Neural crest cell (in vitro differentiated cells): ENCODE data around the gene SALL1. TPM values are rescaled to one million over a fixed set of nuclear protein-coding genes. Genes with fewer than 3 reads are reported as not detected.

Experiments
- DNase-seq: peaks from one replicate; pipeline ENCODE4 v3.0.0; 2021; ENCODE audit warnings: low read depth, mixed read lengths, low spot score
- H3K27ac Mint-ChIP-seq: one replicate; pipeline ENCODE4 v1.8.0; 2021; ENCODE audit warnings: mild to moderate bottlenecking, mixed read lengths; ENCODE audit not compliant: unreplicated experiment
- H3K27me3 Mint-ChIP-seq: 2 replicates; pipeline ENCODE4 v1.8.0; 2021; ENCODE audit warnings: low read depth, mild to moderate bottlenecking, mixed read lengths
- H3K36me3 Mint-ChIP-seq: 2 replicates; pipeline ENCODE4 v1.8.0; 2021; ENCODE audit warnings: low read depth, mild to moderate bottlenecking, mixed read lengths
- H3K4me1 Mint-ChIP-seq: 2 replicates; pipeline ENCODE4 v1.8.0; 2021; ENCODE audit warnings: mixed read lengths
- H3K4me3 Mint-ChIP-seq: one replicate; pipeline ENCODE4 v1.8.0; 2021; ENCODE audit warnings: mild to moderate bottlenecking, mixed read lengths
- H3K9me3 Mint-ChIP-seq: 2 replicates; pipeline ENCODE4 v1.8.0; 2021; ENCODE audit warnings: mixed read lengths
- total RNA-seq: library from RNA; stranded (reverse); gene quantifications from 2 replicates; pipeline ENCODE4 v1.2.1, GENCODE V29; 2021
- TF ChIP-seq, protein P1 (sequence below): fragments of 200-600 bp; sonication (generic); conservative IDR thresholded peaks from 2 replicates; pipeline ENCODE4 v1.5.0; 2021; ENCODE audit warnings: antibody characterized with exemption, mild to moderate bottlenecking

Gene SALL1
- total RNA-seq, 1 donor from 2014 or later = 85.7 TPM

DNA sequence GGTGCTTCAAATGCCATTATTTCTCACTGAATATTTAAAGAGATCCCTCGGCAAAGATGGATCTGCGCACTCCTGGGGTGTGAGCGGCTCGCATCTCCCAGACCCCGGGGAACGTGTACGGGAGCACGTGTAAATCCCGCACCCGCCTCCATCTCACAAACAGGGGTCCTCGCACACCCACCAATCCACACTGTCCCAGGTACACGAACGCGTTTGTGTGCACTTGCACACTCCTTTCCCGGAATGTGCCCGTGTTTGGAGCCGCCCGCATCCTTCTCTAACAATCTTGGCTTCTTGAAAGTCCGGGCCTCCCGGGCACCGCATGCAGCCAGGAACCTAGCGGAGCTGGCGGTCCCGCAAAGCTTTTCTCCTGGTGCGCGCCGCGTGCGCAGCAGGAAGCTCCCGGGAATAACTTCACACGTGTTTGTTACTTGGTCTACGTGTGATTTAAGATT, 2.5 kb upstream of the SALL1 start:
- Mint-ChIP-seq H3K4me1 (peaks cover 52% of the 10 kb centered on the region), H3K9me3 (no peaks in the 10 kb centered on the region), H3K4me3 (peak overlapping the region; percentile 87), H3K36me3 (peaks cover 7% of the 10 kb centered on the region), H3K27ac (peak overlapping the region; percentile 98), H3K27me3 (peaks cover 71% of the 10 kb centered on the region)
- TF ChIP-seq, protein P1, sequence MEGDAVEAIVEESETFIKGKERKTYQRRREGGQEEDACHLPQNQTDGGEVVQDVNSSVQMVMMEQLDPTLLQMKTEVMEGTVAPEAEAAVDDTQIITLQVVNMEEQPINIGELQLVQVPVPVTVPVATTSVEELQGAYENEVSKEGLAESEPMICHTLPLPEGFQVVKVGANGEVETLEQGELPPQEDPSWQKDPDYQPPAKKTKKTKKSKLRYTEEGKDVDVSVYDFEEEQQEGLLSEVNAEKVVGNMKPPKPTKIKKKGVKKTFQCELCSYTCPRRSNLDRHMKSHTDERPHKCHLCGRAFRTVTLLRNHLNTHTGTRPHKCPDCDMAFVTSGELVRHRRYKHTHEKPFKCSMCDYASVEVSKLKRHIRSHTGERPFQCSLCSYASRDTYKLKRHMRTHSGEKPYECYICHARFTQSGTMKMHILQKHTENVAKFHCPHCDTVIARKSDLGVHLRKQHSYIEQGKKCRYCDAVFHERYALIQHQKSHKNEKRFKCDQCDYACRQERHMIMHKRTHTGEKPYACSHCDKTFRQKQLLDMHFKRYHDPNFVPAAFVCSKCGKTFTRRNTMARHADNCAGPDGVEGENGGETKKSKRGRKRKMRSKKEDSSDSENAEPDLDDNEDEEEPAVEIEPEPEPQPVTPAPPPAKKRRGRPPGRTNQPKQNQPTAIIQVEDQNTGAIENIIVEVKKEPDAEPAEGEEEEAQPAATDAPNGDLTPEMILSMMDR = no peak
- DNase-seq = peak; percentile 20

DNA sequence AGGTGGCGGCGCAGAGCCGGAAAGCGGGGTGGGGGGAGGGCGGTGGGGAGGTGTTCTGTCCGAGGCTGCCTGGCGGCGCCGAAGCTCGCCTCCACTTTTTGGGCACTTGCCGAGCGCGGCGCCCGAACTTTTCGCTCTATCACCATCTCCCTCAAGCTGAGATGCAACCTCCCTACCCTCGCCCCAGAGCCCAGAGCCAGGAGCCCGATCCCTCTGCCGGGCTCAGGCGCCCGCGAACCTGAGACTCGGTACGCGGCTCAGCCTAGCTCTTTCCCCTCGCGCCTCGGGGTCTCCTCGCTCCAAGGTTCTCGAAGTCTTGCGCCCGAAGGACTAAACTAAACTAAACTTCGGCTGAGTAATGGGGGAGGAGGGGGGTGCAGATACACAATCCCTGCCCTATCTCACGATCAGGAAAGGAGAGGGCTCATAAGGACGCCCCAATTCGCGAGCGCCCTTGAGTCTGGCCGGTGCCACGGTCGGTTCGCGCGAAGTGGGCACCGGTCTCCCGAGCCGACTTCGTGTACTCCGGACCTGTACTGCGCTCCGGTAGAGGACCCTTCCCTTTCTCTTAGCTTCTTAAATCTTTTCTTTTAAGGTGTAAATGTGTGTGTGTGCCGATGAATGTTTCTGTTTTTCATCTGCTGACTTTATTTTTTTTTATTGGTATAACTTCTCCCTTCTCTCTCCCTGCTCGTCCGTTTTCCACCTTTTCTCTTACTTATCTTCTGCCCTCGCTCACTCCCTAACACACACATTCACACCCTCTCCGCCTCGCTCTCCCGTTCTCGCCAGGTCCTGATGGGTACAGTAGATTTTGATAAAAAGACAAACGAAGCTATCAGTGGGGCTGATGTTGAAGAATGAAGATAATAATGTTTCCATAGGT, 1.9 kb upstream of the SALL1 start:
- H3K4me1 Mint-ChIP-seq = peaks cover 57% of the 10 kb centered on the region
- peak overlapping the region; percentile 87 for H3K4me3 Mint-ChIP-seq
- peaks cover 71% of the 10 kb centered on the region for H3K27me3 Mint-ChIP-seq
- peak; percentile 17 for DNase-seq
- peaks cover 12% of the 10 kb centered on the region for H3K36me3 Mint-ChIP-seq
- no peaks in the 10 kb centered on the region for H3K9me3 Mint-ChIP-seq
- TF ChIP-seq, protein P1 = no peak
- peak overlapping the region; percentile 98 for H3K27ac Mint-ChIP-seq

DNA sequence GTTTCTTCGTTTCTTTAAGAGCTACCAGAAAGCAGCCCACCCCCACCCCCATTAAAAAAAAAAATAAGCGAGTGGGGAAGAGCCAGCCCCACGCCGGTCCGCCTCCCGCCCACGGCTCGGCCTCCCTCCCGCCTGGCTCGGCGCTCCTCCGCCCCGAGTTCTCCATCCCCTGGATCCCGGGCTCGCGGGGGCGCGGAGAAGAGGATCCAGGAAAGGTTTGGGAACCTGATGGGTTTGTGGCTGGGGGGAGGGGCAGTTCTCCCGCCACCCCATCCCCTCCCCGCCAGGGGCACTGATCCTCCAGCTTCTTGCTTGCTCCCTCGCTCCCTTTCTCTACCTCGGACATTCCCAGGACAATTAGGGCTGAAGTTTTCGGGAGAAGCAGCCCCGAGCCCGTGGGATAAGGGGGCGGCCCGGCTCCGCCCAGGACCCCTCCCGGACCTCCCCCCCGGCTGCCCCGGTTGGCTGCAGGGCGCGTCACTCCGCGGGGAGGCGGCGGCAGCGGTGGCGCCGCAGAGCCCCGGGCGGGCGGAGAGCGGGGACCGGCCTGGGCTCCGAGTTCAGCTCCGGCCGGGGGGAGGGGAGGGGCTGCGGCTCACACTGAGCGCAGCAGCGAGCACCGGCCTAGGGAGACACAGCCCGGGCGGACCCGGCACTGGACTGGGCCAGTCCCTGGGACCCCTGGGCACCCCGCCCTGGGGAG, 1.0 kb upstream of the SALL1 start:
- Mint-ChIP-seq H3K27ac (no peak overlapping the region), H3K36me3 (peaks cover 12% of the 10 kb centered on the region), H3K9me3 (no peaks in the 10 kb centered on the region), H3K4me3 (peak overlapping the region; percentile 92), H3K27me3 (peaks cover 63% of the 10 kb centered on the region), H3K4me1 (peaks cover 57% of the 10 kb centered on the region)
- TF ChIP-seq, protein P1 = no peak
- DNase-seq = peak; percentile 82

DNA sequence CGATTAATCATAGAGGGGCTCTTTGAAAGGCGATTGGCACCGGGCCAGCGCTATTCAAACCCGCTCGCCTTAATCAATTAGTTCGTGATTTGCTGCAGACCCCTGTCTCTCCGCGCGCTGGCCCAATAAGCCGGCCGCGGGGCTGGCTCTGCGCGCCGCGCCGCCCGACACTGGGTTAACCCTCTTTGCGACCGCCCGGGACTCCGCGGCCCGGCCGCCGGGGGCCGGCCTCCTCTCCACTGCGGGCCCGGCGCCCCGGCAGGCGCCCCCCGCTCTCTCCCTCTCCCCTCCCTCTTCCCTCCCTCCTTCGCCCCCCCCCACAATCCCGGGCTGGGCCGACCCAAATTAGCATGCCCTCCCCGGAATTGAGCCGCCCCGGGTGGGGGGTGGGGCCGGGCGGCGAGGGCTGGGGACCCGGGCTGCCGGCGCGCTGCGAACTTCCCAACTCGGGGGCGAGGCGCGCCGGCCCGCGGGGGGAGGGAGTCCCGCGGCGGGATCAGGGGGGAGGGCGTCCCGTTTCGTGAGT, 428 bp upstream of the SALL1 start:
- peak overlapping the region; percentile 84 for H3K27ac Mint-ChIP-seq
- H3K4me3 Mint-ChIP-seq = peak overlapping the region; percentile 95
- H3K4me1 Mint-ChIP-seq = peaks cover 57% of the 10 kb centered on the region
- peaks cover 12% of the 10 kb centered on the region for H3K36me3 Mint-ChIP-seq
- TF ChIP-seq, protein P1 = no peak
- no peaks in the 10 kb centered on the region for H3K9me3 Mint-ChIP-seq
- DNase-seq = peak; percentile 76
- H3K27me3 Mint-ChIP-seq = peaks cover 57% of the 10 kb centered on the region

DNA sequence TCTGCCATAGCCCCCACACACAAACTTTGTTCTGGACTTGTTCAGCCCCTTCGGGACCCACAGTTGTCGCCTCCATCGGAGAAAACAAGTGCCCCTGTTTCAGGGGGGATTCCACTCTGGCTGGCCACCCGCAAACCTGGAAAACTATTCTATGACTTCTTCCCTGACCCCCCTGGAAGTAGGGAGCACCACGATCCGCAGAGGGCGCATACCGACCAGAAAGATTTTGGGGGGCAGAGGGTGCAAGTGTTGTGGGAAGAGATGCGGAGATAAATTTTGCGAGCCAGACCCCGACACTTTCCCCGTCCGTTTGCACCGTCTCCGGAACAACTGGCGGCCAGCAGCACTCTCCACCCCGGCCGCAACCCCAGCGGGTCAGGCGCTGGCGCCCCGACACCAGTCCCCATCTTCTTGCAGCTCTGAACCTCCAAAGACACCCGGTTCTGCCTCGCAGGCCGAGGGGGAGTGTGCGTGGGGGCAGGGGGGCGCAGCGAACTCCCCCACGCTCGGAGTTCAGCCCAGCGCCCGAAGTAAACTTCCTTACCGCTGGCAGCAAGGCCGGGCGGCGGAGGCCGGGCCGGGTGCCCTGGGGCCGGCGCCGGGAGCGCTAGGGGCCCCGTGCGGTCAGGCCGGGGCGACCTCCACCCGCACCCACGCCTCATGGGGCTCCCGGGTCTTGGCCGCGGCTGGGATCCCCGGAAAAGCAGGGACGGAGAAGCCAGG, 744 bp downstream of the SALL1 start:
- Mint-ChIP-seq H3K36me3 (peaks cover 12% of the 10 kb centered on the region), H3K27ac (peak overlapping the region; percentile 97), H3K9me3 (no peaks in the 10 kb centered on the region), H3K27me3 (peaks cover 50% of the 10 kb centered on the region), H3K4me3 (peak overlapping the region; percentile 95), H3K4me1 (peaks cover 60% of the 10 kb centered on the region)
- DNase-seq = no peak
- TF ChIP-seq, protein P1 = no peak
